NT2/D1 (cell line): ENCODE results near the gene SLC24A3.
A peak's percentile ranks its signal among the peaks of the same experiment; 100 is the strongest.

Experiments
- DNase-seq: peaks from one replicate; pipeline ENCODE4 v3.0.0-alpha.2; 2011; ENCODE audit warnings: low read depth, low spot score
- H3K27me3 ChIP-seq: 2 replicates; pipeline ENCODE4 v1.6.0; 2011; ENCODE audit warnings: mild to moderate bottlenecking; ENCODE audit not compliant: insufficient read length, insufficient read depth
- H3K36me3 ChIP-seq: 2 replicates; pipeline ENCODE4 v1.6.1; 2011; ENCODE audit warnings: mild to moderate bottlenecking, low read length, mixed read lengths; ENCODE audit not compliant: insufficient read depth, insufficient read length
- H3K4me1 ChIP-seq: 2 replicates; pipeline ENCODE4 v1.5.1; 2011; ENCODE audit not compliant: insufficient read depth, insufficient read length
- H3K4me3 ChIP-seq: 2 replicates; pipeline ENCODE4 v1.5.1; 2011; ENCODE audit warnings: low read depth; ENCODE audit not compliant: insufficient read length
- H3K9ac ChIP-seq: 2 replicates; pipeline ENCODE4 v1.6.0; 2011; ENCODE audit warnings: low read depth; ENCODE audit not compliant: insufficient read length
- H3K9me3 ChIP-seq: 2 replicates; pipeline ENCODE4 v1.5.1; 2011; ENCODE audit warnings: mild to moderate bottlenecking, low read length; ENCODE audit not compliant: insufficient read depth
- SUZ12 ChIP-seq: IDR thresholded peaks from 2 replicates; pipeline ENCODE4 v1.6.1; 2011; ENCODE audit not compliant: insufficient read length, insufficient read depth; ENCODE audit errors: extremely low read depth
- YY1 ChIP-seq: IDR thresholded peaks from 2 replicates; pipeline ENCODE4 v1.6.1; 2011; ENCODE audit not compliant: insufficient read length, insufficient read depth
- ZNF274 ChIP-seq: IDR thresholded peaks from 2 replicates; pipeline ENCODE4 v1.6.1; 2011; ENCODE audit warnings: mild to moderate bottlenecking, low read depth, low read length

Gene SLC24A3

GRCh38 chr20:19212469-19212815 is at the start of gene SLC24A3:
Gene SLC24A3 (plus strand): TSS chr20:19212642.
- peaks cover 29% of the 10 kb centered on the region for H3K27me3 ChIP-seq
- DNase-seq = no peak
- peak within 1 kb of the TSS; percentile 56 for H3K9ac ChIP-seq
- H3K4me1 ChIP-seq = no peaks in the 10 kb centered on the region
- H3K4me3 ChIP-seq = peak within 1 kb of the TSS; percentile 55
- no peaks in the 10 kb centered on the region for H3K9me3 ChIP-seq
- no peaks in the 10 kb centered on the region for H3K36me3 ChIP-seq
- TF ChIP-seq ZNF274 = no peak
- TF ChIP-seq SUZ12 = no peak
- no peak for TF ChIP-seq YY1

- no peak overlapping the region for H3K4me3 ChIP-seq
- DNase-seq = no peak
- no peak for TF ChIP-seq ZNF274
- no peak for TF ChIP-seq SUZ12
- TF ChIP-seq YY1 = no peak
- no peaks in the 10 kb centered on the region for H3K4me1 ChIP-seq
- H3K27me3 ChIP-seq = no peaks in the 10 kb centered on the region
- 0 out of 2 replicates have a peak, but pooled peaks cover 16% of the 10 kb centered on the region for H3K9me3 ChIP-seq
- H3K9ac ChIP-seq = no peak overlapping the region
- H3K36me3 ChIP-seq = no peaks in the 10 kb centered on the region
Observed at GRCh38 chr20:19170148-19170547, 42.3 kb upstream of the SLC24A3 start.

DNA sequence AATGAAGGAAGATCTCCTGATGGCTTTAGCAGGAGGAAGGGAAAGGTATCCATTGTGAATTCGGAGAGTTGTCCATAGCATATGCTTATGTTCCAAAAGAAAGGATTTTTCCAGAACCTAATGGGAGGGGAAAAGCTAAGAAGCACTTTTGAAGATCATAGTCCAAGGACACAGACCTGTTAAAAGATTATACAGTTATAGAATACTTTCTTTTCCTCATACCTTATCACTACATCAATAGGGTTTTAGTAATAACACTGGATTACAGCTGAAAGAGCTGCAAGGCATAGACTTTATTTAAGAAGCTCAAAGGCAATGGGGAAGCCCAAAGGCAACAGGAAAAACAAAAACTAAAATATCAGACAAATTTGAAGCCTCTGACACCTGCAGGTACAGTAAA is 39.8 kb upstream of the SLC24A3 start:
- Histone ChIP-seq H3K36me3 (no peaks in the 10 kb centered on the region), H3K4me1 (no peaks in the 10 kb centered on the region), H3K4me3 (no peak overlapping the region), H3K9ac (no peak overlapping the region), H3K27me3 (no peaks in the 10 kb centered on the region), H3K9me3 (0 out of 2 replicates have a peak, but pooled peaks cover 7% of the 10 kb centered on the region)
- TF ChIP-seq ZNF274 (no peak), SUZ12 (no peak), YY1 (no peak)
- no peak for DNase-seq

DNA sequence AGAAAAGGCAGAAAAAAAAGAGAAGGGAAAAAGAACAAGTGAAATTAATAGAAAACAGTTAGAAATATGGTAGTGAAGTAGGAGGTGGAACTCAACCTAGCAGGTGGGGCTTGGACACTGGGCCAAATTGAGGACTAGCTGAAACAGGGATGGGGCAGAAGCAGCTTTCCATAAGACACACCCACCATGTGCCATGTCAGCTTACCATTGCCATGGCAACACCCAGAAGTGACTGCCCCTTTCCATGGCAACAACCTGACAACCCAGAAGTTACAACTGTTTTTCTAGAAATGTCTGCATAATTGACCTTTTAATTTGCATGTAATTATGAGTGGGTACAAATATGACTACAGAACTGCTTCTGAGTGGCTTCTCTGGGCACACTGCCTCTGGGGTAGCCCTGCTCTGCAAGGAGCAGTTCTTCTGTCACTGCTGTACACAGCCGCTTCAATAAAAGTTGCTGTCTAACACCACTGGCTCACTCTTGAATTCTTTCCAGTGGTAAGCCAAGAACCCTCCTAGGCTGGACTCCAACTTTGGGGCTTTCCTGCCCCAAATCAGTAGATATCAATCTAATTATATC is 35.9 kb upstream of the SLC24A3 start:
- Histone ChIP-seq H3K4me1 (no peaks in the 10 kb centered on the region), H3K9ac (no peak overlapping the region), H3K27me3 (no peaks in the 10 kb centered on the region), H3K4me3 (no peak overlapping the region), H3K9me3 (no peaks in the 10 kb centered on the region), H3K36me3 (no peaks in the 10 kb centered on the region)
- no peak for DNase-seq
- no peak for TF ChIP-seq ZNF274
- TF ChIP-seq SUZ12 = no peak
- no peak for TF ChIP-seq YY1

DNA sequence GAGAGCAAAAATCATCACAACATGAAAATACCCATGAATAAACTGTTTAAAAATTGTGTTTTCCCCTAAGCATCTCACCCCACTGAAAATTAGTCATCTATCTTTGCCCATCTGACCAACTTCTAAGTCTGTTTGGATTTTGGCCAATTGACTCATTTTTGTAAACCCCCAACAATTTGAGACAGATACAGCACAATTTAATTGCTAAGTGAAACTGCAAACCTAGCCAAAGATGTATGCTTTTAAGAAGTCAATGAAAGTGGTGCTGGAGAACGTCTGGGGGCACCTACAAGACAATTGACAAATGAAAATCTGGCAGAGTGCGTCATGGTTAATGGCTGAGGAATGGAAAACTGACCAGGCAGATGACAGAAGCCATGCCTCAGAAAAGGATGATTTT is 30.9 kb upstream of the SLC24A3 start:
- H3K9me3 ChIP-seq = no peaks in the 10 kb centered on the region
- no peaks in the 10 kb centered on the region for H3K36me3 ChIP-seq
- no peaks in the 10 kb centered on the region for H3K4me1 ChIP-seq
- no peak overlapping the region for H3K9ac ChIP-seq
- H3K4me3 ChIP-seq = no peak overlapping the region
- no peak for DNase-seq
- TF ChIP-seq YY1 = no peak
- no peak for TF ChIP-seq ZNF274
- TF ChIP-seq SUZ12 = no peak
- H3K27me3 ChIP-seq = no peaks in the 10 kb centered on the region

GRCh38 chr20:19185083-19185482 is 27.4 kb upstream of the SLC24A3 start:
- DNase-seq = no peak
- no peaks in the 10 kb centered on the region for H3K27me3 ChIP-seq

GRCh38 chr20:19193349-19193748 is 19.1 kb upstream of the SLC24A3 start:
- H3K36me3 ChIP-seq = no peaks in the 10 kb centered on the region
- no peak overlapping the region for H3K4me3 ChIP-seq

More at GRCh38 chr20:19185083-19185482, 27.4 kb upstream of the SLC24A3 start:
- Histone ChIP-seq H3K4me1 (no peaks in the 10 kb centered on the region), H3K4me3 (no peak overlapping the region), H3K9ac (no peak overlapping the region), H3K9me3 (no peaks in the 10 kb centered on the region), H3K36me3 (no peaks in the 10 kb centered on the region)
- TF ChIP-seq ZNF274 (no peak), YY1 (no peak), SUZ12 (no peak)

More at GRCh38 chr20:19193349-19193748, 19.1 kb upstream of the SLC24A3 start:
- H3K9ac ChIP-seq = no peak overlapping the region
- H3K9me3 ChIP-seq = no peaks in the 10 kb centered on the region
- no peaks in the 10 kb centered on the region for H3K4me1 ChIP-seq
- no peaks in the 10 kb centered on the region for H3K27me3 ChIP-seq
- no peak for DNase-seq
- TF ChIP-seq YY1 (no peak), SUZ12 (no peak), ZNF274 (no peak)
